ENCODE measurements around the gene LGI1. TPM values are rescaled to one million over a fixed set of nuclear protein-coding genes. Genes with fewer than 3 reads are reported as not detected.

The LGI1 gene
- total RNA-seq, 1 donor from 2014 or later, result 0.26 TPM

DNA sequence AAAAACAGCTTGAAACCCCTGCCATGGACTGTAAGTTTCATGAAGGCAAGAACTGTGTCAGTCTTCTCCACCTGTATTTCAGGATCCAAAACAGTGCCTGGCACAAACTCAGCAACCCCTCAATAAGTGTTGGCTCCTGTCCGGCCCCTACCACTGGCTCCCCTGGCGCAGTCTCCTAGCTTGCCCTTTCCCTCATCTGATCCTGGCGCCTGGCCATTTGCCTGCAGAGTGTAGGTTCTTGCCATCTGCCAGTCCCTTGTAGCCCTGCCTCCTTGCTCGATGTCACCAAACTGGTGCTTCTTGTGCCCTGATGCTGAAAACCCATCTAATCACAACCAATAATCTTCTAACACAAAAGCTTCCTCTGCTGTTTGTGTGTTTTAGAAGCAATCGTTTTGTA lies 60.4 kb downstream of the LGI1 start:
- Mint-ChIP-seq H3K4me1 (ENCODE audit: unreplicated experiment) (peaks cover 6% of the 10 kb centered on the region), H3K9me3 (ENCODE audit: unreplicated experiment) (no peaks in the 10 kb centered on the region), H3K27me3 (ENCODE audit: unreplicated experiment) (no peaks in the 10 kb centered on the region), H3K4me3 (ENCODE audit: unreplicated experiment) (no peak overlapping the region), H3K36me3 (ENCODE audit: low read depth, unreplicated experiment) (no peaks in the 10 kb centered on the region), H3K27ac (ENCODE audit: unreplicated experiment) (no peak overlapping the region)
- TF ChIP-seq, protein P1, sequence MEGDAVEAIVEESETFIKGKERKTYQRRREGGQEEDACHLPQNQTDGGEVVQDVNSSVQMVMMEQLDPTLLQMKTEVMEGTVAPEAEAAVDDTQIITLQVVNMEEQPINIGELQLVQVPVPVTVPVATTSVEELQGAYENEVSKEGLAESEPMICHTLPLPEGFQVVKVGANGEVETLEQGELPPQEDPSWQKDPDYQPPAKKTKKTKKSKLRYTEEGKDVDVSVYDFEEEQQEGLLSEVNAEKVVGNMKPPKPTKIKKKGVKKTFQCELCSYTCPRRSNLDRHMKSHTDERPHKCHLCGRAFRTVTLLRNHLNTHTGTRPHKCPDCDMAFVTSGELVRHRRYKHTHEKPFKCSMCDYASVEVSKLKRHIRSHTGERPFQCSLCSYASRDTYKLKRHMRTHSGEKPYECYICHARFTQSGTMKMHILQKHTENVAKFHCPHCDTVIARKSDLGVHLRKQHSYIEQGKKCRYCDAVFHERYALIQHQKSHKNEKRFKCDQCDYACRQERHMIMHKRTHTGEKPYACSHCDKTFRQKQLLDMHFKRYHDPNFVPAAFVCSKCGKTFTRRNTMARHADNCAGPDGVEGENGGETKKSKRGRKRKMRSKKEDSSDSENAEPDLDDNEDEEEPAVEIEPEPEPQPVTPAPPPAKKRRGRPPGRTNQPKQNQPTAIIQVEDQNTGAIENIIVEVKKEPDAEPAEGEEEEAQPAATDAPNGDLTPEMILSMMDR (IDR thresholded peaks at IDR 0.05; ENCODE audit: unreplicated experiment), result no peak
- DNase-seq (ENCODE audit: low spot score), result no peak

DNA sequence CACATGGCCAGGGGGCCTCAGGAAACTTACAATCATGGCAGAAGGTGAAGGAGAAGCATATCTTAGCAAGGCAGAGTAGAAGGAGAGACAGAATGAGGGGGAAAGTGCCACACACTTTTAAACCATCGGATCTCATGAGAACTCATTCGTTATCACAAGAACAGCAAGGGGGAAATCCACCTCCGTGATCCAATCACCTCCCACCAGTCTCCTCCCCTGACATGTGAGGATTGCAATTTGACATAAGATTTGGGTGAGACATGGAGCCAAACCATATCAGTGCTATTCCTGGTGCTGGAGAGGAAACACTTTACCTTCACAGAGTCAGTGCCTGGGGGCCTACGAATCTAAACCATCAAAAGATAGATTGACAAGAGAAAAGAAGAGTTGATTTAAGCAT lies 61.8 kb downstream of the LGI1 start:
- TF ChIP-seq, protein P1 (IDR thresholded peaks at IDR 0.05; ENCODE audit: unreplicated experiment), result no peak
- H3K27me3 Mint-ChIP-seq (ENCODE audit: unreplicated experiment), result no peaks in the 10 kb centered on the region
- H3K4me1 Mint-ChIP-seq (ENCODE audit: unreplicated experiment), result peaks cover 6% of the 10 kb centered on the region
- H3K36me3 Mint-ChIP-seq (ENCODE audit: low read depth, unreplicated experiment), result no peaks in the 10 kb centered on the region
- no peak overlapping the region for H3K4me3 Mint-ChIP-seq (ENCODE audit: unreplicated experiment)
- no peak overlapping the region for H3K27ac Mint-ChIP-seq (ENCODE audit: unreplicated experiment)
- no peaks in the 10 kb centered on the region for H3K9me3 Mint-ChIP-seq (ENCODE audit: unreplicated experiment)
- DNase-seq (ENCODE audit: low spot score), result no peak

DNA sequence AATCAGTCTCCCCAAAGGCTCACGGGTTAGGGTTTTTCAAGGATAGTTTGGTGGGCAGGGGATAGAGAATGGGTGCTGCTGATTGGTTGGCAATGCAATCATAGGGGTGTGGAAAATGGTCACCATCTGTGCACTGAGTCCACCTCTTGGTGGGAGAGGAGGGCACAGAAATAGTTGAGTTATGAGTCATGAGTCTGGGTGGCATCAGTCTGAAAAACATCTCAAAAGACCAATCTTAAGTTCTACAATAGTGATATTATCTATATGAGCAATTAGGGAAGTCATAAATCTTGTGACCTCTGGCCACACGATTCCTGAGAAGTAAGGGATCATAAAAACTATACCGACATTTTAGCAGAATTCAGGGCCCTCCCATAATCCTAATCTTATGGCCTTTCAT lies 62.7 kb downstream of the LGI1 start:
- peaks cover 8% of the 10 kb centered on the region for H3K4me1 Mint-ChIP-seq (ENCODE audit: unreplicated experiment)
- TF ChIP-seq, protein P1 (IDR thresholded peaks at IDR 0.05; ENCODE audit: unreplicated experiment), result no peak
- no peak overlapping the region for H3K4me3 Mint-ChIP-seq (ENCODE audit: unreplicated experiment)
- no peaks in the 10 kb centered on the region for H3K36me3 Mint-ChIP-seq (ENCODE audit: low read depth, unreplicated experiment)
- no peak overlapping the region for H3K27ac Mint-ChIP-seq (ENCODE audit: unreplicated experiment)
- H3K9me3 Mint-ChIP-seq (ENCODE audit: unreplicated experiment), result no peaks in the 10 kb centered on the region
- H3K27me3 Mint-ChIP-seq (ENCODE audit: unreplicated experiment), result no peaks in the 10 kb centered on the region
- DNase-seq (ENCODE audit: low spot score), result no peak

DNA sequence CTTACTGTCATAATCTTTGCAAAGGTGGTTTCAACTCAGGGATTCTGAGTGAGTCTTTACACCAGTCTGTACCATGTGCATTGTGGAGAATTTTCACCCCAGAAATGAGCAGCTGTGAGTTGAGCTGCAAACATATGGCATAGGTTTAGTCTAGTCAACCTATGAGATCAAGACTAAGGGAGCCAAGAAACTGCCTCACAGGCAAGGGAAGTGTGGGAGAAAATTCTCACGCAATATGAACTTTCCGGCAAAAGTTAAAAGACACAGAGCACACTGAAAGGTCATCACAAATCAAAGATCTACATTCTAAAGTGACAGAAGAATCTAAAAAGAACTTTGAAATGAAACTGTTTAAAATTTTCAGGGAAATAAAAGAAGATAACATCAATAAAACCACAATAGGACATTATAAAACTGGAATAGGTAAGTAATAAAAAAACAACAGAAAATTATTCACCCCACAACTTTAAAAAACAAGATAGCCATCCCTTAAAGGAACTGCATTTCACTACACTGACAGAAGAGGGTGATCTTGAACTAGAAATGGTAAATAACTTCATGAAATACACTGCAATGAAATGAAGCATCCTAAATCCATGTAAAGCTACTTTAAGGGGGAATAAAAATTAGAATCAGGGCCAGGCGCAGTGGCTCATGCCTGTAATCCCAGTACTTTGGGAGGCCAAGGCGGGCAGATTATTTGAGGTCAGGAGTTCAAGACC lies 63.5 kb downstream of the LGI1 start:
- peaks cover under 1% of the 10 kb centered on the region for H3K27me3 Mint-ChIP-seq (ENCODE audit: unreplicated experiment)
- TF ChIP-seq, protein P1 (IDR thresholded peaks at IDR 0.05; ENCODE audit: unreplicated experiment), result peak; percentile 27
- no peak overlapping the region for H3K4me3 Mint-ChIP-seq (ENCODE audit: unreplicated experiment)
- H3K36me3 Mint-ChIP-seq (ENCODE audit: low read depth, unreplicated experiment), result no peaks in the 10 kb centered on the region
- no peaks in the 10 kb centered on the region for H3K9me3 Mint-ChIP-seq (ENCODE audit: unreplicated experiment)
- H3K27ac Mint-ChIP-seq (ENCODE audit: unreplicated experiment), result no peak overlapping the region
- peaks cover 3% of the 10 kb centered on the region for H3K4me1 Mint-ChIP-seq (ENCODE audit: unreplicated experiment)
- DNase-seq (ENCODE audit: low spot score), result no peak

DNA sequence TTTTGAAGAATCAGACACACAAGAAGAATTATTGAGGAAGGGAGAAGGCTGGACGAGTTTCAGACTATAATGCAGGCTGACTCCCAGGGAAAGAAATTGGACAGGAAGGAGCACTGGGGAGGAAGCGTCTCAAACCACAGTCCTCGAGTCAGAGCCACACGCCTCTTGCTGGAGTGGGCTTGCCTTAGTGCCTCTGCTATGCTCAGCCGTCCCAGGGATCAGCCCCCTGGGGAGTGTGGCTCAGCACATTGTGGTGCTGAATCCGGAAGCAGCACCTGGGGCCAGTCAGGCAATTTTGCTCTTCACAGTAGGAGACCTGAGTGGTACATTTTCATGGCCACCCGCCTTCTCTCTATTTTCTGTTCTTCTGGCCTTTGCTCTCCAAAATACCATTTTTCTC lies 68.6 kb downstream of the LGI1 start:
- TF ChIP-seq, protein P1 (IDR thresholded peaks at IDR 0.05; ENCODE audit: unreplicated experiment), result no peak
- DNase-seq (ENCODE audit: low spot score), result no peak
- no peak overlapping the region for H3K27ac Mint-ChIP-seq (ENCODE audit: unreplicated experiment)
- no peaks in the 10 kb centered on the region for H3K36me3 Mint-ChIP-seq (ENCODE audit: low read depth, unreplicated experiment)
- peaks cover 1% of the 10 kb centered on the region for H3K27me3 Mint-ChIP-seq (ENCODE audit: unreplicated experiment)
- H3K4me1 Mint-ChIP-seq (ENCODE audit: unreplicated experiment), result peaks cover 3% of the 10 kb centered on the region
- no peaks in the 10 kb centered on the region for H3K9me3 Mint-ChIP-seq (ENCODE audit: unreplicated experiment)
- H3K4me3 Mint-ChIP-seq (ENCODE audit: unreplicated experiment), result no peak overlapping the region
